ENCODE data around the gene PSMB3.

- TF ChIP-seq, protein P1, sequence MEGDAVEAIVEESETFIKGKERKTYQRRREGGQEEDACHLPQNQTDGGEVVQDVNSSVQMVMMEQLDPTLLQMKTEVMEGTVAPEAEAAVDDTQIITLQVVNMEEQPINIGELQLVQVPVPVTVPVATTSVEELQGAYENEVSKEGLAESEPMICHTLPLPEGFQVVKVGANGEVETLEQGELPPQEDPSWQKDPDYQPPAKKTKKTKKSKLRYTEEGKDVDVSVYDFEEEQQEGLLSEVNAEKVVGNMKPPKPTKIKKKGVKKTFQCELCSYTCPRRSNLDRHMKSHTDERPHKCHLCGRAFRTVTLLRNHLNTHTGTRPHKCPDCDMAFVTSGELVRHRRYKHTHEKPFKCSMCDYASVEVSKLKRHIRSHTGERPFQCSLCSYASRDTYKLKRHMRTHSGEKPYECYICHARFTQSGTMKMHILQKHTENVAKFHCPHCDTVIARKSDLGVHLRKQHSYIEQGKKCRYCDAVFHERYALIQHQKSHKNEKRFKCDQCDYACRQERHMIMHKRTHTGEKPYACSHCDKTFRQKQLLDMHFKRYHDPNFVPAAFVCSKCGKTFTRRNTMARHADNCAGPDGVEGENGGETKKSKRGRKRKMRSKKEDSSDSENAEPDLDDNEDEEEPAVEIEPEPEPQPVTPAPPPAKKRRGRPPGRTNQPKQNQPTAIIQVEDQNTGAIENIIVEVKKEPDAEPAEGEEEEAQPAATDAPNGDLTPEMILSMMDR (IDR thresholded peaks at IDR 0.05), result no peak
- TF ChIP-seq POLR2A (IDR thresholded peaks at IDR 0.05), result no peak
Measured at GRCh38 chr17:38705803-38706504, 46.6 kb upstream of the PSMB3 start.
